MV-4-11 (cell line): ENCODE data around the gene C5orf63.
"Not testable (repeated sequence)": the region's sequence is repeated elsewhere in the genome, so short reads cannot be mapped to it uniquely, and the experiment has no call there.

Experiments used
- DNase-seq: peaks from one replicate; lab custom pipeline; 2025; lab: John Stamatoyannopoulos, UW

C5orf63 gene

DNA sequence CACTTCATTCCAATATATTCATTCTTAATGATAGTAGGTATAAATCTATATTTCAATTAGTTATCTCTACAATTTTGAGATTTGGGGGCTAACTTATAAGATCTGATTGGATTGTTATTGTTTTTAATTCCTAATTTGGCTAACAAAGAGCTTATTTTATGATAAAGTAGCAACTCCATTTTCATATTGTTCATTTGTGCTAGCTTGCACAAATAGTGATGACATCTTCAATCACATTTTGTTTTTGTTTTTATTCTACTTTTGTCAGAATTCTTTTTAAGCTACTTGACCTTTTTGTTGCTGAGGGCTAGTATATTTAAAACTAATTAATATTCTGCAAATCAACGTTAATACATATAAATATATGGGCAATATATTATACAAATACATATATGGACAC lies 65.8 kb downstream of the C5orf63 start:
- DNase-seq, result no peak

- DNase-seq, result no peak
Measured at GRCh38 chr5:127006744-127007143, 66.6 kb downstream of the C5orf63 start.

- DNase-seq, result not testable (repeated sequence)
Measured at GRCh38 chr5:127005282-127005681, 68.0 kb downstream of the C5orf63 start.

- no peak for DNase-seq
Measured at GRCh38 chr5:127004721-127005120, 68.6 kb downstream of the C5orf63 start.

DNA sequence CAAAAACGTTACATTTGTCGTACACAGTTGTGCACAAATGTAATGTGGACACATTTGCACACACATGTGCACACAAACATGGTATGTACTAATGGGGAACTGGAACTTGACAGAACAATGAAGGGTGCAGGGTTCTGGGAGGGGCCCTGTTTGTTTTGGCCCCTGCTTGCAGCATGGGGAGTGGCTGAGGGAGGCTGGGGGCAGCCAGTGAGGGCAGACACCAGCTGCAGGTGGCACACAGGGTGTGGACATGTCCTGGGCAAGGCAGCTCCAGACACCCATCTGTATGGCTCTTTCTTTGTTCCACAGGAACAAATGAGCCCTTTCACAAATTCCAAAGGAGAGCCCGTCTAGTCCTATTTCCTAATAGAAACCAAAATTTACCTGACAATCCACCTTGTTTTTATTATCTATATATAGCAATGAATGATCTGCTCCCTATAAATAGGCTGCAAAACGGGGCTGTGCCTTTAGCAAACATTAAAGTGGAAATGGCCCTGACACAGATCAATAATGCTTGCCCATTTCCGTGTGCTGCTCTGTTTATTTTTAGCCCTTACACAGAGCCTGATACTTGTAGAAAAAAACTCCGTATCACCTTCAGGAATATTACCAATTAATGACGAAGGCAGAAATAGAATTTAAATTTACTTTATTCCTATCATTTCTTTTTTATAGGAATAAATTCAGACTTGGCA lies 69.4 kb downstream of the C5orf63 start:
- DNase-seq, result no peak

DNA sequence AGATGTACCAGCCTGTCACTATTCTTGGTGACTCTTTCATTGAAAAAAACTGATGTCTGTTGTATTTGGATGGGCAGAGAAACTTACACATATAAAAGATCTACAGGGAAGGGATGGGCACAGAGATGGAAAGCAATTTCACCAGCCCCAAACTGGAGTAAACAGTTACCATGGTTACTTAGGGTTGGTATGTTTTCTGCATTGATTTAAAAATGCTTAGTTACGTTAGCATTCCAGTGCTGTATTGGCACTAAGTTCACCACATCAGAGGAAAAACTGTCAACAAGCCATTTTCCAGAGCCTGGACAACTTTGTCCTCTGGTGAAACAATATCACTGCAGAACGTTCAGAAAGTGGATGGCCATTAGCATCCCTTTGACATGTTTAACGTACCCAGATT lies 70.9 kb downstream of the C5orf63 start:
- no peak for DNase-seq

DNA sequence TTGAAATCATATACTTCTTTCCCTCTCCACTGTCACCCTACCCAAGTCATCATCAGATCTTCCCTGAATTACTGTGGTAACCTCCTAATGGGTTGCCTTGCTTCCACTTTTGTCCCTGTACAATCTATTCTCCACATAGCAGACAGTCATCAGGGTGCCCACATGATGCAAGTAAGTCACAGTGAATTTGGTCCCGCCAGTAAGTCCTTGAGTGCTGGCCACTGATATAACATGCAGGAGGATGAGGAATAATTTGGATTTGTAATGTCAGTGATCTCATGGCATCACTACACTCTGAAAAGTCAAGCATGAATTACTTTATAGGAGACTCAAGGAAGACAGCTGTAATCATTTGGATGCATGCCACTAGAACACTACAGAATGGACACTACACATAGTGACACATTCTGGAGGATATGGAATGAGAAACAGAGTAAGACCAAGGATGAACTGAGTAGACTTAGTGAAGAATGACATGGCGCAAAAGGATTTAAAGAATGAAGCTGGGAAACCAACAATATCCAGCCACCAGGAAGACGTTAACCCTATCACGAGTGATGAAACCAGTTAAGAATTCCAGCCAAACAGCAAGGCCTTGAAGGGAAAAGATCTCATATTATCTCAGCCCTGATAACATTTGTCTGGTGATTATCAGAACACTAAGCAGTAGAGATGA lies 71.5 kb downstream of the C5orf63 start:
- no peak for DNase-seq
